NB4 (cell line): ENCODE results near the gene ANKRD2.

Source experiments
- DNase-seq: peaks from one replicate; pipeline ENCODE4 v3.0.0; 2010; ENCODE audit warnings: low read depth
- H3K4me3 ChIP-seq: one replicate; pipeline ENCODE4 v1.5.1; 2011; ENCODE audit warnings: mild to moderate bottlenecking, low read depth, low read length, moderate library complexity
- CTCF ChIP-seq: IDR thresholded peaks from one replicate; pipeline ENCODE4 v1.5.1; 2012; ENCODE audit warnings: low read depth, low read length
- MAX ChIP-seq: IDR thresholded peaks from 2 replicates; pipeline ENCODE4 v1.6.1; 2011; ENCODE audit warnings: low read depth, low read length
- MYC ChIP-seq: IDR thresholded peaks from 2 replicates; pipeline ENCODE4 v1.6.1; 2011; ENCODE audit warnings: low read depth, low read length
- POLR2A ChIP-seq: IDR thresholded peaks from 2 replicates; pipeline ENCODE4 v1.6.1; 2011; ENCODE audit warnings: mild to moderate bottlenecking; ENCODE audit not compliant: insufficient read length; ENCODE audit errors: extremely low read depth

Gene ANKRD2

GRCh38 chr10:97537186-97537869, 35.3 kb upstream of the ANKRD2 start:
- no peak overlapping the region for H3K4me3 ChIP-seq
- no peak for DNase-seq
- TF ChIP-seq MAX (no peak), CTCF (no peak), MYC (no peak), POLR2A (no peak)

GRCh38 chr10:97538411-97538810, 34.2 kb upstream of the ANKRD2 start:
- H3K4me3 ChIP-seq, result no peak overlapping the region
- TF ChIP-seq MAX (no peak), POLR2A (no peak), CTCF (no peak), MYC (no peak)
- DNase-seq, result no peak

GRCh38 chr10:97538839-97539238, 33.7 kb upstream of the ANKRD2 start:
- no peak for DNase-seq
- H3K4me3 ChIP-seq, result no peak overlapping the region
- TF ChIP-seq MYC (no peak), CTCF (no peak), POLR2A (no peak), MAX (no peak)

GRCh38 chr10:97539523-97540200, 32.9 kb upstream of the ANKRD2 start:
- TF ChIP-seq POLR2A, result no peak
- no peak for TF ChIP-seq MAX
- TF ChIP-seq MYC, result no peak
- no peak for TF ChIP-seq CTCF
- H3K4me3 ChIP-seq, result no peak overlapping the region
- peak; percentile 26 for DNase-seq

GRCh38 chr10:97540669-97541500, 31.7 kb upstream of the ANKRD2 start:
- peak; percentile 28 for DNase-seq
- no peak overlapping the region for H3K4me3 ChIP-seq
- TF ChIP-seq CTCF (peak; percentile 10), MYC (no peak)
